EL (cell line): Measurements from ENCODE around the gene SLC25A26.
"Not testable (repeated sequence)": the region's sequence is repeated elsewhere in the genome, so short reads cannot be mapped to it uniquely, and the experiment has no call there.

Experiments
- DNase-seq: peaks from one replicate; pipeline ENCODE4 v3.0.0-alpha.2; 2016

The SLC25A26 gene

GRCh38 chr3:66271231-66271630 lies 50.4 kb downstream of the SLC25A26 start:
- DNase-seq = no peak

GRCh38 chr3:66272016-66272415 lies 51.2 kb downstream of the SLC25A26 start:
- DNase-seq = no peak

GRCh38 chr3:66274837-66275236 lies 54.0 kb downstream of the SLC25A26 start:
- not testable (repeated sequence) for DNase-seq

GRCh38 chr3:66276705-66277274 lies 56.0 kb downstream of the SLC25A26 start:
- peak; percentile 66 for DNase-seq

GRCh38 chr3:66279168-66279567 lies 58.4 kb downstream of the SLC25A26 start:
- DNase-seq = no peak

- DNase-seq = no peak
Measured at GRCh38 chr3:66280304-66280703, 59.5 kb downstream of the SLC25A26 start.

- DNase-seq = not testable (repeated sequence)
Measured at GRCh38 chr3:66291922-66292321, 71.1 kb downstream of the SLC25A26 start.

- no peak for DNase-seq
Measured at GRCh38 chr3:66297260-66297873, 76.6 kb downstream of the SLC25A26 start.

GRCh38 chr3:66297900-66298299 lies 77.1 kb downstream of the SLC25A26 start:
- DNase-seq = peak; percentile 33

- DNase-seq = no peak
Measured at GRCh38 chr3:66298591-66298990, 77.8 kb downstream of the SLC25A26 start.

GRCh38 chr3:66299085-66299484 lies 78.3 kb downstream of the SLC25A26 start:
- DNase-seq = not testable (repeated sequence)

- no peak for DNase-seq
Measured at GRCh38 chr3:66299891-66300290, 79.1 kb downstream of the SLC25A26 start.

- no peak for DNase-seq
Measured at GRCh38 chr3:66302288-66302687, 81.5 kb downstream of the SLC25A26 start.

- no peak for DNase-seq
Measured at GRCh38 chr3:66303491-66303901, 82.7 kb downstream of the SLC25A26 start.

- DNase-seq = no peak
Measured at GRCh38 chr3:66304293-66304692, 83.5 kb downstream of the SLC25A26 start.

GRCh38 chr3:66306086-66306485 lies 85.3 kb downstream of the SLC25A26 start:
- not testable (repeated sequence) for DNase-seq

- DNase-seq = not testable (repeated sequence)
Measured at GRCh38 chr3:66306991-66307390, 86.2 kb downstream of the SLC25A26 start.

- no peak for DNase-seq
Measured at GRCh38 chr3:66312039-66312438, 91.2 kb downstream of the SLC25A26 start.

- DNase-seq = no peak
Measured at GRCh38 chr3:66314455-66314854, 93.7 kb downstream of the SLC25A26 start.

GRCh38 chr3:66317750-66318376 lies 97.1 kb downstream of the SLC25A26 start:
- DNase-seq = no peak

GRCh38 chr3:66320390-66320789 lies 99.6 kb downstream of the SLC25A26 start:
- DNase-seq = no peak

GRCh38 chr3:66322436-66322835 lies 101.6 kb downstream of the SLC25A26 start:
- DNase-seq = no peak

GRCh38 chr3:66326340-66326739 lies 105.5 kb downstream of the SLC25A26 start:
- no peak for DNase-seq

GRCh38 chr3:66335671-66336070 lies 114.9 kb downstream of the SLC25A26 start:
- no peak for DNase-seq
